T-helper 17 cell (primary cell): Measurements from ENCODE around the gene KIAA1671. TPM values are rescaled to one million over a fixed set of nuclear protein-coding genes. Genes with fewer than 3 reads are reported as not detected.
"Not testable (repeated sequence)": the region's sequence is repeated elsewhere in the genome, so short reads cannot be mapped to it uniquely, and the experiment has no call there.

ENCODE experiments used
- ATAC-seq: fragments of 150-1000 bp; cut with Tn5 transposase; 2 replicates; pipeline ENCODE4 v1.10.0; 2021; ENCODE audit warnings: mild to moderate bottlenecking, moderate library complexity
- DNase-seq, 3 donors: peaks; one replicate each; pipeline versions ENCODE4 v3.0.0 to v3.0.0-alpha.2; 2020 to 2021
- H3K9me3 ChIP-seq: one replicate; pipeline ENCODE4 v1.7.0; 2013; ENCODE audit warnings: low read length, mild to moderate bottlenecking; ENCODE audit not compliant: control insufficient read depth, poor library complexity, severe bottlenecking
- H3K27ac Mint-ChIP-seq: one replicate; pipeline ENCODE4 v1.8.0; 2022; ENCODE audit warnings: mild to moderate bottlenecking, moderate library complexity, mixed read lengths
- H3K27me3 Mint-ChIP-seq: one replicate; pipeline ENCODE4 v1.8.0; 2022; ENCODE audit warnings: mixed read lengths
- H3K36me3 Mint-ChIP-seq: one replicate; pipeline ENCODE4 v1.8.0; 2022; ENCODE audit warnings: low read depth, mixed read lengths
- H3K4me1 Mint-ChIP-seq: one replicate; pipeline ENCODE4 v1.8.0; 2022; ENCODE audit warnings: mild to moderate bottlenecking, mixed read lengths
- H3K4me3 Mint-ChIP-seq: one replicate; pipeline ENCODE4 v1.8.0; 2022; ENCODE audit warnings: mild to moderate bottlenecking, moderate library complexity, mixed read lengths
- total RNA-seq, 4 donors: library from RNA in 2 of 4; stranded (reverse) in 2 of 4; gene quantifications; one replicate each; pipeline ENCODE4 v1.2.3 and lab custom pipeline; 2022 to 2026

KIAA1671 gene
- total RNA-seq, 2 donors from 2014 or later: 1.4 to 3.2 TPM

GRCh38 chr22:25216230-25216629, 263.7 kb downstream of the KIAA1671 start:
- H3K4me3 Mint-ChIP-seq: no peak overlapping the region
- no peaks in the 10 kb centered on the region for H3K9me3 ChIP-seq
- ATAC-seq (no peak), DNase-seq (no peak)
- H3K27ac Mint-ChIP-seq: no peak overlapping the region
- peaks cover 47% of the 10 kb centered on the region for H3K27me3 Mint-ChIP-seq
- no peaks in the 10 kb centered on the region for H3K36me3 Mint-ChIP-seq
- no peaks in the 10 kb centered on the region for H3K4me1 Mint-ChIP-seq

- peaks cover 61% of the 10 kb centered on the region for H3K27me3 Mint-ChIP-seq
These were observed 266.7 kb downstream of the KIAA1671 start, which contains the start of gene CRYBB2 for GRCh38 chr22:25219211-25219689. Gene CRYBB2 (plus strand): TSS chr22:25219639. CDS start chr22:25221430, 1,791 bp downstream.

GRCh38 chr22:25219948-25220442, 267.5 kb downstream of the KIAA1671 start:
- DNase-seq: no peak
- Mint-ChIP-seq H3K27me3 (peaks cover 67% of the 10 kb centered on the region), H3K27ac (no peak overlapping the region), H3K36me3 (no peaks in the 10 kb centered on the region), H3K4me1 (no peaks in the 10 kb centered on the region), H3K4me3 (no peak overlapping the region)
- H3K9me3 ChIP-seq: no peaks in the 10 kb centered on the region
- ATAC-seq: no peak

More at GRCh38 chr22:25219211-25219689, 266.7 kb downstream of the KIAA1671 start, which contains the start of gene CRYBB2:
- ATAC-seq: no peak
- Mint-ChIP-seq H3K36me3 (no peaks in the 10 kb centered on the region), H3K4me3 (no peak within 1 kb of the TSS), H3K4me1 (no peaks in the 10 kb centered on the region), H3K27ac (no peak within 1 kb of the TSS)
- no peaks in the 10 kb centered on the region for H3K9me3 ChIP-seq
- no peak for DNase-seq

GRCh38 chr22:25221790-25222189, 269.3 kb downstream of the KIAA1671 start:
- no peak overlapping the region for H3K27ac Mint-ChIP-seq
- ATAC-seq (no peak), DNase-seq (no peak)
- peaks cover 55% of the 10 kb centered on the region for H3K27me3 Mint-ChIP-seq
- no peak overlapping the region for H3K4me3 Mint-ChIP-seq
- no peaks in the 10 kb centered on the region for H3K9me3 ChIP-seq
- H3K4me1 Mint-ChIP-seq: no peaks in the 10 kb centered on the region
- no peaks in the 10 kb centered on the region for H3K36me3 Mint-ChIP-seq

GRCh38 chr22:25223269-25223850, 270.8 kb downstream of the KIAA1671 start:
- Mint-ChIP-seq H3K27me3 (peaks cover 41% of the 10 kb centered on the region), H3K36me3 (no peaks in the 10 kb centered on the region), H3K27ac (no peak overlapping the region), H3K4me1 (no peaks in the 10 kb centered on the region), H3K4me3 (no peak overlapping the region)
- no peak for DNase-seq
- H3K9me3 ChIP-seq: no peaks in the 10 kb centered on the region
- no peak for ATAC-seq

GRCh38 chr22:25228822-25229221, 276.3 kb downstream of the KIAA1671 start:
- Mint-ChIP-seq H3K27ac (no peak overlapping the region), H3K4me3 (no peak overlapping the region), H3K4me1 (no peaks in the 10 kb centered on the region), H3K27me3 (peaks cover 40% of the 10 kb centered on the region), H3K36me3 (peaks cover 3% of the 10 kb centered on the region)
- ATAC-seq (no peak), DNase-seq (no peak)
- no peaks in the 10 kb centered on the region for H3K9me3 ChIP-seq

- not testable (repeated sequence) for ATAC-seq, H3K27ac Mint-ChIP-seq, H3K36me3 Mint-ChIP-seq, DNase-seq, H3K4me1 Mint-ChIP-seq, H3K4me3 Mint-ChIP-seq, H3K9me3 ChIP-seq
- H3K27me3 Mint-ChIP-seq: peaks cover 50% of the 10 kb centered on the region
These were observed 278.2 kb downstream of the KIAA1671 start for GRCh38 chr22:25230760-25231159.

GRCh38 chr22:25232301-25232700, 279.8 kb downstream of the KIAA1671 start:
- ATAC-seq (no peak), DNase-seq (no peak)
- peaks cover 5% of the 10 kb centered on the region for H3K4me1 Mint-ChIP-seq
- no peaks in the 10 kb centered on the region for H3K9me3 ChIP-seq
- peaks cover 3% of the 10 kb centered on the region for H3K36me3 Mint-ChIP-seq
- peaks cover 63% of the 10 kb centered on the region for H3K27me3 Mint-ChIP-seq
- no peak overlapping the region for H3K27ac Mint-ChIP-seq
- no peak overlapping the region for H3K4me3 Mint-ChIP-seq

GRCh38 chr22:25233706-25234105, 281.2 kb downstream of the KIAA1671 start:
- H3K27me3 Mint-ChIP-seq: peaks cover 69% of the 10 kb centered on the region
- not testable (repeated sequence) for H3K36me3 Mint-ChIP-seq, ATAC-seq, H3K4me3 Mint-ChIP-seq, H3K4me1 Mint-ChIP-seq, DNase-seq, H3K9me3 ChIP-seq, H3K27ac Mint-ChIP-seq

- H3K27ac Mint-ChIP-seq: no peak overlapping the region
- peak; percentile 63 for ATAC-seq
- DNase-seq: peak in 1 of 3 donors; percentile 29
- peaks cover 5% of the 10 kb centered on the region for H3K4me1 Mint-ChIP-seq
- peaks cover 73% of the 10 kb centered on the region for H3K27me3 Mint-ChIP-seq
- H3K9me3 ChIP-seq: no peaks in the 10 kb centered on the region
- peaks cover 5% of the 10 kb centered on the region for H3K36me3 Mint-ChIP-seq
- H3K4me3 Mint-ChIP-seq: no peak overlapping the region
These were observed 283.2 kb downstream of the KIAA1671 start for GRCh38 chr22:25235547-25236290.

GRCh38 chr22:25236417-25236816, 283.9 kb downstream of the KIAA1671 start:
- peaks cover 78% of the 10 kb centered on the region for H3K27me3 Mint-ChIP-seq
- peaks cover 7% of the 10 kb centered on the region for H3K4me1 Mint-ChIP-seq
- H3K4me3 Mint-ChIP-seq: no peak overlapping the region
- no peak overlapping the region for H3K27ac Mint-ChIP-seq
- ATAC-seq: no peak
- no peak for DNase-seq
- peaks cover 5% of the 10 kb centered on the region for H3K36me3 Mint-ChIP-seq
- no peaks in the 10 kb centered on the region for H3K9me3 ChIP-seq

- H3K9me3 ChIP-seq: no peaks in the 10 kb centered on the region
- DNase-seq (no peak), ATAC-seq (no peak)
- H3K36me3 Mint-ChIP-seq: peaks cover 5% of the 10 kb centered on the region
- H3K4me1 Mint-ChIP-seq: peaks cover 7% of the 10 kb centered on the region
- H3K4me3 Mint-ChIP-seq: no peak overlapping the region
- H3K27ac Mint-ChIP-seq: no peak overlapping the region
- H3K27me3 Mint-ChIP-seq: peaks cover 70% of the 10 kb centered on the region
These were observed 285.0 kb downstream of the KIAA1671 start for GRCh38 chr22:25237503-25237902.

GRCh38 chr22:25238058-25238457, 285.5 kb downstream of the KIAA1671 start:
- H3K27ac Mint-ChIP-seq, H3K9me3 ChIP-seq, ATAC-seq, H3K4me1 Mint-ChIP-seq, H3K36me3 Mint-ChIP-seq, DNase-seq, H3K4me3 Mint-ChIP-seq: not testable (repeated sequence)
- H3K27me3 Mint-ChIP-seq: peaks cover 64% of the 10 kb centered on the region
